ENCODE measurements around the gene GPR52.

DNA sequence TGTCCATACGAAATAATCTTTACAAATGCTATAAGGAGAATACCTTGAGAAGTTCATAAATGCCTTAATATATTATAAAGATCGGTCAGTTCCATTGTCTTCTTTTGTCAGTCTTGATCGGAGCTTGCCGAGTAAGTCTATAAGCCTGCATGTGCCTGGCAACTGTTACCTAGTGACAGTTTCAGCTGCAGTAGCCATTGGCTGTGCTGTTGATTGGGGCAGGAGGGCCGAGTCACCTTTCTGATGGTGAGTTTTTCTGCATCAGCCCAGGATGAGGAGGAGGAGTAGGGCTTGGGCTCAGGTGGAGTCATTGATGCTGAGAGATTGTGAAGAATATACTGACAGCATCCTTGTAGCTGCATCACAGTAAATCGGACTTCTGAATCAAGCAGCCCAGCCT lies 1.9 kb upstream of the GPR52 start:
- TF ChIP-seq NFYB (CRISPR knock-in tag; IDR thresholded peaks at IDR 0.05) (no peak), ELF4 (CRISPR knock-in tag; IDR thresholded peaks at IDR 0.05; ENCODE audit: borderline replicate concordance) (no peak), ZNF264 (CRISPR knock-in tag; IDR thresholded peaks at IDR 0.05) (no peak), NCOR1 (IDR thresholded peaks at IDR 0.05; ENCODE audit: borderline replicate concordance, low read length) (no peak), ZNF138 (CRISPR knock-in tag; IDR thresholded peaks at IDR 0.05; ENCODE audit: low read depth) (no peak), ZFP37 (CRISPR knock-in tag; IDR thresholded peaks at IDR 0.05; ENCODE audit: borderline replicate concordance) (no peak), CEBPG (CRISPR knock-in tag; IDR thresholded peaks at IDR 0.05) (no peak), KDM1A (CRISPR knock-in tag; IDR thresholded peaks at IDR 0.05) (no peak)
- TF ChIP-seq, protein P1, sequence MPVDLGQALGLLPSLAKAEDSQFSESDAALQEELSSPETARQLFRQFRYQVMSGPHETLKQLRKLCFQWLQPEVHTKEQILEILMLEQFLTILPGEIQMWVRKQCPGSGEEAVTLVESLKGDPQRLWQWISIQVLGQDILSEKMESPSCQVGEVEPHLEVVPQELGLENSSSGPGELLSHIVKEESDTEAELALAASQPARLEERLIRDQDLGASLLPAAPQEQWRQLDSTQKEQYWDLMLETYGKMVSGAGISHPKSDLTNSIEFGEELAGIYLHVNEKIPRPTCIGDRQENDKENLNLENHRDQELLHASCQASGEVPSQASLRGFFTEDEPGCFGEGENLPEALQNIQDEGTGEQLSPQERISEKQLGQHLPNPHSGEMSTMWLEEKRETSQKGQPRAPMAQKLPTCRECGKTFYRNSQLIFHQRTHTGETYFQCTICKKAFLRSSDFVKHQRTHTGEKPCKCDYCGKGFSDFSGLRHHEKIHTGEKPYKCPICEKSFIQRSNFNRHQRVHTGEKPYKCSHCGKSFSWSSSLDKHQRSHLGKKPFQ (CRISPR knock-in tag; IDR thresholded peaks at IDR 0.05; ENCODE audit: insufficient replicate concordance), result no peak
- TF ChIP-seq, protein P2, sequence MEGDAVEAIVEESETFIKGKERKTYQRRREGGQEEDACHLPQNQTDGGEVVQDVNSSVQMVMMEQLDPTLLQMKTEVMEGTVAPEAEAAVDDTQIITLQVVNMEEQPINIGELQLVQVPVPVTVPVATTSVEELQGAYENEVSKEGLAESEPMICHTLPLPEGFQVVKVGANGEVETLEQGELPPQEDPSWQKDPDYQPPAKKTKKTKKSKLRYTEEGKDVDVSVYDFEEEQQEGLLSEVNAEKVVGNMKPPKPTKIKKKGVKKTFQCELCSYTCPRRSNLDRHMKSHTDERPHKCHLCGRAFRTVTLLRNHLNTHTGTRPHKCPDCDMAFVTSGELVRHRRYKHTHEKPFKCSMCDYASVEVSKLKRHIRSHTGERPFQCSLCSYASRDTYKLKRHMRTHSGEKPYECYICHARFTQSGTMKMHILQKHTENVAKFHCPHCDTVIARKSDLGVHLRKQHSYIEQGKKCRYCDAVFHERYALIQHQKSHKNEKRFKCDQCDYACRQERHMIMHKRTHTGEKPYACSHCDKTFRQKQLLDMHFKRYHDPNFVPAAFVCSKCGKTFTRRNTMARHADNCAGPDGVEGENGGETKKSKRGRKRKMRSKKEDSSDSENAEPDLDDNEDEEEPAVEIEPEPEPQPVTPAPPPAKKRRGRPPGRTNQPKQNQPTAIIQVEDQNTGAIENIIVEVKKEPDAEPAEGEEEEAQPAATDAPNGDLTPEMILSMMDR (CRISPR knock-in tag; IDR thresholded peaks at IDR 0.05), result no peak
- TF ChIP-seq, protein P3, sequence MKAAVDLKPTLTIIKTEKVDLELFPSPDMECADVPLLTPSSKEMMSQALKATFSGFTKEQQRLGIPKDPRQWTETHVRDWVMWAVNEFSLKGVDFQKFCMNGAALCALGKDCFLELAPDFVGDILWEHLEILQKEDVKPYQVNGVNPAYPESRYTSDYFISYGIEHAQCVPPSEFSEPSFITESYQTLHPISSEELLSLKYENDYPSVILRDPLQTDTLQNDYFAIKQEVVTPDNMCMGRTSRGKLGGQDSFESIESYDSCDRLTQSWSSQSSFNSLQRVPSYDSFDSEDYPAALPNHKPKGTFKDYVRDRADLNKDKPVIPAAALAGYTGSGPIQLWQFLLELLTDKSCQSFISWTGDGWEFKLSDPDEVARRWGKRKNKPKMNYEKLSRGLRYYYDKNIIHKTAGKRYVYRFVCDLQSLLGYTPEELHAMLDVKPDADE (CRISPR knock-in tag; IDR thresholded peaks at IDR 0.05), result no peak
- TF ChIP-seq, protein P4, sequence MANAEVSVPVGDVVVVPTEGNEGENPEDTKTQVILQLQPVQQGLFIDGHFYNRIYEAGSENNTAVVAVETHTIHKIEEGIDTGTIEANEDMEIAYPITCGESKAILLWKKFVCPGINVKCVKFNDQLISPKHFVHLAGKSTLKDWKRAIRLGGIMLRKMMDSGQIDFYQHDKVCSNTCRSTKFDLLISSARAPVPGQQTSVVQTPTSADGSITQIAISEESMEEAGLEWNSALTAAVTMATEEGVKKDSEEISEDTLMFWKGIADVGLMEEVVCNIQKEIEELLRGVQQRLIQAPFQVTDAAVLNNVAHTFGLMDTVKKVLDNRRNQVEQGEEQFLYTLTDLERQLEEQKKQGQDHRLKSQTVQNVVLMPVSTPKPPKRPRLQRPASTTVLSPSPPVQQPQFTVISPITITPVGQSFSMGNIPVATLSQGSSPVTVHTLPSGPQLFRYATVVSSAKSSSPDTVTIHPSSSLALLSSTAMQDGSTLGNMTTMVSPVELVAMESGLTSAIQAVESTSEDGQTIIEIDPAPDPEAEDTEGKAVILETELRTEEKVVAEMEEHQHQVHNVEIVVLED (CRISPR knock-in tag; IDR thresholded peaks at IDR 0.05; ENCODE audit: borderline replicate concordance), result no peak
- TF ChIP-seq, protein P5, sequence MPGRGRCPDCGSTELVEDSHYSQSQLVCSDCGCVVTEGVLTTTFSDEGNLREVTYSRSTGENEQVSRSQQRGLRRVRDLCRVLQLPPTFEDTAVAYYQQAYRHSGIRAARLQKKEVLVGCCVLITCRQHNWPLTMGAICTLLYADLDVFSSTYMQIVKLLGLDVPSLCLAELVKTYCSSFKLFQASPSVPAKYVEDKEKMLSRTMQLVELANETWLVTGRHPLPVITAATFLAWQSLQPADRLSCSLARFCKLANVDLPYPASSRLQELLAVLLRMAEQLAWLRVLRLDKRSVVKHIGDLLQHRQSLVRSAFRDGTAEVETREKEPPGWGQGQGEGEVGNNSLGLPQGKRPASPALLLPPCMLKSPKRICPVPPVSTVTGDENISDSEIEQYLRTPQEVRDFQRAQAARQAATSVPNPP (CRISPR knock-in tag; IDR thresholded peaks at IDR 0.05), result no peak
- TF ChIP-seq, protein P6, sequence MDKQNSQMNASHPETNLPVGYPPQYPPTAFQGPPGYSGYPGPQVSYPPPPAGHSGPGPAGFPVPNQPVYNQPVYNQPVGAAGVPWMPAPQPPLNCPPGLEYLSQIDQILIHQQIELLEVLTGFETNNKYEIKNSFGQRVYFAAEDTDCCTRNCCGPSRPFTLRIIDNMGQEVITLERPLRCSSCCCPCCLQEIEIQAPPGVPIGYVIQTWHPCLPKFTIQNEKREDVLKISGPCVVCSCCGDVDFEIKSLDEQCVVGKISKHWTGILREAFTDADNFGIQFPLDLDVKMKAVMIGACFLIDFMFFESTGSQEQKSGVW (CRISPR knock-in tag; IDR thresholded peaks at IDR 0.05; ENCODE audit: borderline replicate concordance), result no peak
